Measurements from ENCODE around the gene FAM229A.
"Not testable (repeated sequence)": the region's sequence is repeated elsewhere in the genome, so short reads cannot be mapped to it uniquely, and the experiment has no call there.

Gene FAM229A

DNA sequence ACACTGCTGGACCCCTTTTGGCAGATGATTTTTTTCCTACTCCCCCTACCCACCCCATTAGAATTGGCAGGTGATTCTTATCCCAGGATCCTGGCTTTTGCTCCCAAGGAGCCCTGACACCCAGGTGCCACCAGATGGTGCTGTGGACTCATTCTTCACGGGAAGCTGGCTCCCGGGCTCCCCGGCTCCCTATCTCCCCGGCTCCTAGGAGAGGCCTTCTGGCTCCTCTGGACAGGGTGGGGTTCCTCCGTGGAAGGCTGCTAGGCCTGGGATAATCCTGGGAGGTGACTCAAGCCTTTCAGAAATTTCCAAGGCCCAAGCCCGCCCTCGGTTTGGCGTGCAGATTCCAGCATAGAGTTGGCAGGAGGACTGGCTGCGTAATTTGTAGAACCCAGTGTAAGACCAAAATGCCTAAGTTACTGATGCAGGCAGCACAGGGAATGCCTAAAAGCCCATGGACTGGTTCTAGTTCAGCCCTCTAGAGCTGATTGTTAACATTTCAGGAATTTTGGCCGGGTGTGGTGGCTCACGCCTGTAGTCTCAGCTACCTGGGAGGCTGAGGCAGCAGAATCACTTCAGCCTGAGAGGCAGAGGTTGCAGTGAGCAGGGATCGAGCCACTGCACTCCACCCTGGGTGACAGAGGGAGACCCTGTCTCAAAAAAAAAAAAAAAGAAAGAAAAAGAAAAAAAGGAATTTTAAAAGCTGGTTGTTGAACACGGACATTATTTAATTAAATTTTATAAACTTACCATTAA, 38.8 kb upstream of the FAM229A start:
- in situ Hi-C loops (cut with HindIII; ENCODE audit: low sequenced_read_pairs), result no loop called here
- TF ChIP-seq, protein P1, sequence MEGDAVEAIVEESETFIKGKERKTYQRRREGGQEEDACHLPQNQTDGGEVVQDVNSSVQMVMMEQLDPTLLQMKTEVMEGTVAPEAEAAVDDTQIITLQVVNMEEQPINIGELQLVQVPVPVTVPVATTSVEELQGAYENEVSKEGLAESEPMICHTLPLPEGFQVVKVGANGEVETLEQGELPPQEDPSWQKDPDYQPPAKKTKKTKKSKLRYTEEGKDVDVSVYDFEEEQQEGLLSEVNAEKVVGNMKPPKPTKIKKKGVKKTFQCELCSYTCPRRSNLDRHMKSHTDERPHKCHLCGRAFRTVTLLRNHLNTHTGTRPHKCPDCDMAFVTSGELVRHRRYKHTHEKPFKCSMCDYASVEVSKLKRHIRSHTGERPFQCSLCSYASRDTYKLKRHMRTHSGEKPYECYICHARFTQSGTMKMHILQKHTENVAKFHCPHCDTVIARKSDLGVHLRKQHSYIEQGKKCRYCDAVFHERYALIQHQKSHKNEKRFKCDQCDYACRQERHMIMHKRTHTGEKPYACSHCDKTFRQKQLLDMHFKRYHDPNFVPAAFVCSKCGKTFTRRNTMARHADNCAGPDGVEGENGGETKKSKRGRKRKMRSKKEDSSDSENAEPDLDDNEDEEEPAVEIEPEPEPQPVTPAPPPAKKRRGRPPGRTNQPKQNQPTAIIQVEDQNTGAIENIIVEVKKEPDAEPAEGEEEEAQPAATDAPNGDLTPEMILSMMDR (IDR thresholded peaks at IDR 0.05; ENCODE audit: low read depth, low read length, missing control alignments), result peak; percentile 93
- H3K4me3 ChIP-seq (ENCODE audit: low read depth, low read length), result no peak overlapping the region
- peak; percentile 52 for DNase-seq (ENCODE audit: low read depth)

DNA sequence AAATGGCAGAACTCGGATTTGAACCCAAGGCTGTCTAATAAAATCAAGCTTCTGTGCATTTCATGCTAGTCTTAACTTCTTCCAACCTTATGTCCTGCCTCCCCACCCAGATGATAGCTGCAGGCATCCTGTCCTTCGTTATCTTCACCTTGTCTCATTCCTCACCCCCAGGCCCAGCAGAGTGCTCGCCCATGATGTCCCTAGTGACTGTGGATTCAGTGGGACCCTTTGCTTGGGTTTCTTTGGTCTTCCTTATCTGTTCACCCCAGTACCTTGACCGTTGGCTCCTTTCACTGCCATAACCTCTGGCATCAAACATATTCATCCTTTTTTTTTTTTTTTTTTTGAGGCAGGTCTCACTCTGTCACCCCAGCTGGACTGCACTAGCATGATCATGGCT, 37.6 kb upstream of the FAM229A start:
- in situ Hi-C loops (cut with HindIII; ENCODE audit: low sequenced_read_pairs), result no loop called here
- H3K4me3 ChIP-seq (ENCODE audit: low read depth, low read length), result no peak overlapping the region
- no peak for DNase-seq (ENCODE audit: low read depth)
- TF ChIP-seq, protein P1 (IDR thresholded peaks at IDR 0.05; ENCODE audit: low read depth, low read length, missing control alignments), result no peak

DNA sequence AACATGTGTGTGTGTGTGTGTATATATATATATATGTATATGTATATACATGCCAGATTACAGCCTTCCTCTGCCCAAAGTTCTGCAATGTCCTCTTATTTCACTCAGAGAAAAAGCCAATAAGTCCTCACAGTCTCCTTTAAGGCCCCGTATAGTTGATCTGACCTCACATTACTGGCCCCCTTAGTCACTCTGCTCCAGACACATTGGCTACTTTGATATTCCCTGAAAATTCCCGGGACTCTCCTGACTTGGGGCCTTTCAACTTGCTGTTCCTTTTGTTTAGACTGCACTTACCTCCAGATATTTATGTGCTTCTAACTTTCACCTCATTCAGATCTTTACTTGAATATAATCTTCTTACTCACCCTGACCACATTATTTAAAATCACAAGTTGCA, 36.1 kb upstream of the FAM229A start:
- TF ChIP-seq, protein P1 (IDR thresholded peaks at IDR 0.05; ENCODE audit: low read depth, low read length, missing control alignments), result no peak
- H3K4me3 ChIP-seq (ENCODE audit: low read depth, low read length), result no peak overlapping the region
- in situ Hi-C loops (cut with HindIII; ENCODE audit: low sequenced_read_pairs), result no loop called here
- DNase-seq (ENCODE audit: low read depth), result no peak

DNA sequence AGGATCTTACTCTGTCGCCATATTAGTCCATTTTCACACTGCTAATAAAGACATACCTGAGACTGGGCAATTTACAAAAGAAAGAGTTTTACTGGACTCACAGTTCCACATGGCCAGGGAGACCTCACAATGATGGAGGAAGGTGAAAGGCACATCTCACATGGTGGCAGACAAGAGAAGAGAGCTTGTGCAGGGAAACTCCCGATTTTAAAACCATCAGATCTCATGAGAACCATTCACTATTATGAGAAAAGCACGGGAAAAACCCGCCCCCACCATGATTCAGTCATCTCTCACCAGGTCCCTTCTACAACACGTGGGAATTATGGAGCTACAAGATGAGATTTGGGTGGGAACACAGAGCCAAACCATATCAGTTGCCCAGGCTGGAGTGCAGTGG, 34.2 kb upstream of the FAM229A start:
- in situ Hi-C loops (cut with HindIII; ENCODE audit: low sequenced_read_pairs); H3K4me3 ChIP-seq (ENCODE audit: low read depth, low read length); DNase-seq (ENCODE audit: low read depth): not testable (repeated sequence)

DNA sequence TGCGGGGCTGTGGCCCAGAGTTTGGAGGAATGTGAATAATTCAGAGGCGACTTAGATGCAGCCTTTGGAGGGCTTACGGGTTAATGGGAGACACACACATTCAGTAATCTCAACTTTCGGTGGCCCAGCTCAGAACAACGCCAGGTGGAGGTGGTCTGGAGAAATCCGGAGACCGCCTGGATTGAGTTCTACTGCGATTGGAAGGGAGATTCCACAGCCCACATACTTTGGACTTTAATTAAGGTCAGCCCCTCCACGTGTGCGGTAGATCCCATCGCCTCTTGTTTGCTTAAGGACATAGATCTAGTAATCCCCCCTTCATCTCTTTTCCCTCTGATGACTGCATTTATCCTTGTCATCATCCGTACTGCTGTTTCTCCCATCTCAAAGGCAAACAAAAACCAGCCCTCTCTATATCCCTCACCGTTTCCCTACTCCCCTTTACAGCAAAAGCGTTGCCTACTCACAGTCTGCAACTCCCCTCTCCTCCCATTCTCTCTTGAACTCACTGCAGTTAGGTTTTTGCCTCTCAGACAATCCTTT, 32.7 kb upstream of the FAM229A start:
- H3K4me3 ChIP-seq (ENCODE audit: low read depth, low read length), result peak overlapping the region; percentile 79
- TF ChIP-seq, protein P1 (IDR thresholded peaks at IDR 0.05; ENCODE audit: low read depth, low read length, missing control alignments), result no peak
- no peak for DNase-seq (ENCODE audit: low read depth)
- in situ Hi-C loops (cut with HindIII; ENCODE audit: low sequenced_read_pairs), result loop anchor here (5.0 kb wide), 1 partner anchor 102 kb away; no protein-coding TSS in a partner anchor

DNA sequence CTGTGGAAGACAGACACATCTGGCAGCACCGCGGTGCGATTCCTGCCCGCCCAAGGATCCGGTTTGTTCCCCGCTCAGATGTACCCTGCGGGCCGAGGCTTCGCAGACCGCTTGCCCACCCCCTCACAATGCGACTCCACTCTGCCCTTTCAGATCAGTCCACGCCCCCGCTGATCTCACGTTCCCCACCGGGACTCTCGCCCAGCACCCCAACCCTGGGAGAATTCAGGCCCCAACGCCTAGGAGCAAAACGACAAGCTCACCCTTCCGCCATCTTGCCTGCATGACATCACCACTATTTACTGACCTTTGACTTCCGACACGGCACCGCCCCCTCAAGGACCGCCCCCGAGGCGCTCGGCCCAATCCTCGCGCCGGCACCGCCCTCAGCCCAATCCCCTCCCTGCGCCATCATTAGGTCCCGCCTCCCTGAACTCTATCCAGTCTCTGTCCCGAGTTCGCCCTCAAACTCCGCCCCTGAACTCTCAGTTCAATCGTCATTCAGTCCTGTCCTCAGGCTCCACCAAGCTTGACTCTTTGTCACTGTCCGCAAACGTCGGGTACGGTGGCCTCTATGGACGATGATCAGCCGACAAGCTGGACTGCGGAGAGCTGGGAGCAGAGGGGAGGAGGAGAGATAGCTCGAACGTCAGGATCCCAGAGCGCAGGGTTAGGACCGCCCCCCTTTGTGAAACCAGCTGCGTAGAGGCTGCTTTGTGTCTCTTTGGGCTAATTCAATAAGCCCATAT, 32.0 kb upstream of the FAM229A start, which contains the start of gene BSDC1:
Gene BSDC1, minus strand, starts transcription at position 301 of the 749 bp plus-strand sequence. Its CDS starts 27 bp downstream, at position 274.
- H3K4me3 ChIP-seq (ENCODE audit: low read depth, low read length), result peak within 1 kb of the TSS; percentile 79
- in situ Hi-C loops (cut with HindIII; ENCODE audit: low sequenced_read_pairs), result loop anchor here (5.0 kb wide), 1 partner anchor 103 kb away; no protein-coding TSS in a partner anchor
- TF ChIP-seq, protein P1 (IDR thresholded peaks at IDR 0.05; ENCODE audit: low read depth, low read length, missing control alignments), result no peak
- DNase-seq (ENCODE audit: low read depth), result peak; percentile 88
